HG03520 (cell line): ENCODE data around the gene MYL6.
"Not testable (repeated sequence)": the region's sequence is repeated elsewhere in the genome, so short reads cannot be mapped to it uniquely, and the experiment has no call there.

Experiments used
- ATAC-seq: cut with Tn5 transposase; IDR thresholded peaks from one replicate; pipeline ENCODE4 v1.9.1; 2021; ENCODE audit warnings: mild to moderate bottlenecking, moderate library complexity; ENCODE audit not compliant: unreplicated experiment

The MYL6 gene

DNA sequence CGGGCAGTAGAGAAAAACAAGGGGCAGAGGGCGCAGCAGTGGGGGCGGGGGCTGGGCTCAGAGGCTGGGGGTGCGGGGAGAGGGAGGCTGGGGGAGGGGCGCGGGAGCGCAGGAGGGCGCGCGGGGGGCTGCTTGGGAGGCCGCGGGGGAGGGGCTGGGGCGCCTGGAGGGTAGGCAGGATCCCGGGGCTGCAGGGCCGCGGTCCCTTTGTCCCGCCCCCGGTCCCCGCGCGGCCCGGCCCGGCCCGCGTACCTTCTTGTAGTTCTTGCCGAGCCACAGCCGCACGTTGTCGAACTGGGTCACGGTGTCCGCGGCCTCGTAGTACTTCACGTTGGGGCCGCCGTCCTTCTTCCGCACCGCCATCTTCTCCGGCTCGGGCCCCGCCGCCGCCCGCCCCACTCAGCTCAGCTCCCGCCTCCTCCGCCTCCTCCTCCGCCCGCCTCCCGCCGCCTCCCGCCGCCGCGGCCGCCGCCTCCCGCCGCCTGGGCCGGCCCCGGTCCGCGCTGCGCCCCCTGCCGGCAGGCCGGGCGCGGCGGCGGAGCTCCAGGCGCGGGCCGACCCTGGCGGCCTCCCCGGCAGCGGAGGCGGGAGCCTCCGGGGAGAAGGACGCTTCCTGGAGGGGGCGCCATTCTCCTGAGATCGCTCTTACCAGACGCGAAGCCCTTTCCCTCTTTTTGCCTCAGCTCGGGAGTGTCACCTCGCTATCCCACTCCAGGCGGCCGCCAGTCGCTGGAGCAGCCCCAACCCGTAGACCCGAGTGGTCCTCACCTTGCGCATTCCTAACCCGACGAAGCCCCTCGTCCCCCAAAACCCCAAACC, 31.1 kb downstream of the MYL6 start, which contains the start of gene SMARCC2:
Gene SMARCC2 (minus strand): TSS at position 385 of the 819 bp plus-strand sequence. CDS start 22 bp downstream, at position 363.
- peak; percentile 59 for ATAC-seq

GRCh38 chr12:56189918-56190694, 31.9 kb downstream of the MYL6 start:
- ATAC-seq, result peak; percentile 18

GRCh38 chr12:56190695-56191155, 32.6 kb downstream of the MYL6 start:
- ATAC-seq, result no peak

DNA sequence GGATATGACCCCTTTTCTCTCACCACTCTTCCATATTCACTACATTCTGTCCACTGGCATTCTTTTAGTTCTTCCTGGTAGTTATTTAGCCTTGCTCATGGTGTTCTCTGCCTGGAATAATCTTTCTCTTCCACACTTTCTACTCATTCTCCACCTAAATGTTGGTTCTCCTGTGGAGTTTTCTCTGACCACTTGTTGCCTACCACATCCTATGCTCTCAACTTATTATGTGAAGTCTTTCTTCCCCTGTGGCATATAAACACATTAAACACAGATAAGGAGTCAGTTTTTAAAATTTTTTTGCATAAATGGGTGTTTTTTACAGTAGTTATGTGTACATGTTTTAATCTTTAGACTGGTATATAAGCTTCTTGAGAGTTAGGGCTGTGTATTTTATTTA, 34.4 kb downstream of the MYL6 start:
- no peak for ATAC-seq

- no peak for ATAC-seq
Observed at GRCh38 chr12:56193025-56193578, 34.9 kb downstream of the MYL6 start.

DNA sequence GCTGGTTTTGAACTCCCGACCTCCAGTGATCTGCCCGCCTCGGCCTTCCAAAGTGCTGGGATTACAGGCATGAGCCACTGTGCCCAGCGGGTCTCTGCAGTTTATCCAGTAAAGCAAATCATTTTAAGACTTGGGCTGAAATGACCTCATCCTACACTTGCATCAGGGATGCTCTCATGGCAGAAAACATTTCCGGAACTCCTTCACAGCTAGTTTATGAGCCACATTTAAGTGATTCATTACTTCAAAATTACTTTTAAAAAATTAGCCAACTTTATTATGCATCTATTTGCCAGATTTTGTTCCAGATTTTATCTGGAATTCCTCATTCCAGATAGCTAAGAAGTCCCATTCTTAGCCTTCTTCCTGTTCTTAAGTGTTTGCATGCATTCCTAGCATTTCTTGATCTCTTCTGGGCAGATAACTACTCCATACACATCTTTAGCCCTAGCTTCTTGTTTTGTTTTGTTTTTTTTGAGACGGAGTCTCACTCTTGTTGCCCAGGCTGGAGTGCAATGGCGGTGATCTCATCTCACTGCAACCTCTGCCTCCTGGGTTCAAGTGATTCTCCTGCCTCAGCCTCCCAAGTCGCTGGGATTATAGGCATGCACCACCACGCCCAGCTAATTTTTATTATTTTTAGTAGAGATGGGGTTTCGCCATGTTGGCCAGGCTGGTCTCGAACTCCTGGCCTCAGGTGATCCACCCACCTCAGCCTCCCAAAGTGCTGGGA, 38.8 kb downstream of the MYL6 start:
- ATAC-seq, result not testable (repeated sequence)

- ATAC-seq, result no peak
Observed at GRCh38 chr12:56197921-56198635, 39.9 kb downstream of the MYL6 start.

- ATAC-seq, result no peak
Observed at GRCh38 chr12:56198836-56199235, 40.7 kb downstream of the MYL6 start.

DNA sequence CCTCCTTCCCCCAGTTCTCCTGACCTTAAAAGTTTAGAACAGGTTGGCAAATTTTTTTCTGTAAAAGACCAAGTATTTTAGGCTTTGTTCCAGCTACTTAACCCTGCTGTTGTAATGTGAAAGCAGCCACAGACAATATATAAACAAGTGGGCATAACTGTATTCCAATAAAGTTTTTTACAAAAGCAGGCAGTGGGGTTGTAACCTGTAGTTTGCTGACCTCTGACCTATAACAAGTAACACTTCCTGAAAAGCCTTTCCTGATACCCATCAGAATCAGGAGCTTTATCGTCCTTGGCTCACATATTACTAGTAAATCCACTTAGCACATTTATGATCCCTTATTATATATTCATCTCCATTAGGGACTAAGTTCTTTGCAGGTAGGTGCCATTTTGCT, 44.2 kb downstream of the MYL6 start:
- no peak for ATAC-seq

DNA sequence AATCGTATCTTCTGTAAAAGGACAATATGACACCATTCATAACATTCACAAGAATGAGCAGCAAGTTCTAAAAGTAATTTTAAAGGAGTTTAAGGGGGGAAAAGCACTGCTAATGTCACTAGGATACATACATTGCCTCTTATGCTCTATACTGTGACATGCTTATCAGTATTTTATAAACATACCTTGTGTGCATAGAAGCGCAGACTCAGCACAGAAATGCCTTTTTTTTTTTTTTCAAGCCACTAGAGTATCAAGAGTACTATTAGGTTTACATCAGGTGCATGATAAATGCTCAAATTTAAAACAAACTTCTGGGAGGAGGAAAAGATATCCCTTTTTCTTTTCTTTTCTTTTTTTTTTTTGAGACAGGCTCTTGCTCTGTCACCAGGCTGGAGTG, 44.7 kb downstream of the MYL6 start:
- no peak for ATAC-seq

GRCh38 chr12:56204275-56204674, 46.1 kb downstream of the MYL6 start:
- no peak for ATAC-seq

DNA sequence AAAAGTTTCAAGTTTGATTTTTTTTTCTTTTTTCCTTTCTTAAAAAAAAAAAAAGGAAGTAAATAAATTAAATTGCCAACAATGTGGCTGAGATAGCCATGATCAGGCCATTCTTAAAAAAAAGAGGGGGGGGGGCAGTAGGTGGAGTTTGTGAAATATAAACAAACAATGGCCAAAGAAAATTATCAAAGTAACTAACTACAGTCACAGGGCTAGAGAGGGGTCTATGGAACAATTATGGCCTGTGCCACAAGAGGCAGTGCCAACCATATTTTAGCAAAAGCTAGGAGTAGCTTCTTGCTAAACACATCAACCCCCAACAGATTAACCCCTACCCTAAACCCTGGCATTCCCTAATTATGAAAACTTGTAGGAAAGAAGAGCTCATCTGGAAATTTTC, 47.3 kb downstream of the MYL6 start:
- ATAC-seq, result no peak

GRCh38 chr12:56206452-56207166, 48.5 kb downstream of the MYL6 start:
- ATAC-seq, result no peak

DNA sequence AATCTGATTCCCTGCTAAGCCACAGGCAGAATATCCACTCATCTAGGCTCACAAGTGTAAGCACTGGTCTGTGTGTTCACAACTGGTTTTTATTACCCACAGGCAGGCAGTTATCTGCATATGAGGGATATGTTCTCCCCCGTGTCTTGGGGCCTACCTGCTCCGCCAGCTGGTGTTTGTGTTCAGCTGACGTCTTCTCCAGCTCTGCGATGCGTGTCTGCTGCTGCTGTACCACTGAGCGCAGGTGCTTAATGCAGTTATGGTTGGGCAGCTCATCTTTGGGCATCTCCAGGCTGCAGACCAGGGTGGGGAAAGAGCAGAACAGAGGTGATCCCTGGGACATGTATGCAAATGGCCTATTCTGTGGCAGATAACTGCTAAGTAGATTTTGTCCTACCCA, 49.8 kb downstream of the MYL6 start:
- no peak for ATAC-seq
